Body of pancreas (tissue), 4 donors: ENCODE results near the gene COMMD10. TPM values are rescaled to one million over a fixed set of nuclear protein-coding genes. Genes with fewer than 3 reads are reported as not detected.
A peak's percentile ranks its signal among the peaks of the same experiment; 100 is the strongest.

ENCODE experiments used
- ATAC-seq: fragments of 150-250 bp; one replicate; pipeline ENCODE4 v1.9.1; 2016
- DNase-seq, 4 donors: peaks; one replicate each; pipeline ENCODE4 v3.0.0-alpha.2; 2019
- H3K27ac ChIP-seq, 4 donors: fragments of 200-600 bp; sonication (generic); 1 replicate in 3 of 4; 2 replicates in 1 of 4; pipeline versions ENCODE4 v1.5.1 to v1.6.1; 2016 to 2019; ENCODE audit warnings: mild to moderate bottlenecking in 1 of 4, mixed read lengths in 1 of 4, moderate library complexity in 1 of 4
- H3K27me3 ChIP-seq, 2 donors: fragments of 200-600 bp; sonication (generic); one replicate each; pipeline ENCODE4 v1.6.0; 2016; ENCODE audit warnings: mild to moderate bottlenecking in 1 of 2
- H3K36me3 ChIP-seq, 2 donors: fragments of 200-600 bp; sonication (generic); replicated peaks in 1 of 2; 2 replicates each; pipeline ENCODE4 v1.5.1; 2016; ENCODE audit warnings: low read depth in 2 of 2; ENCODE audit not compliant: insufficient read depth in 1 of 2
- H3K4me1 ChIP-seq: fragments of 200-600 bp; sonication (generic); one replicate; pipeline ENCODE4 v1.6.0; 2016
- H3K4me3 ChIP-seq, 2 donors: fragments of 200-600 bp; sonication (generic); 1 replicate in 1 of 2; 2 replicates in 1 of 2; pipeline ENCODE4 v1.5.1; 2016 to 2019
- H3K9me3 ChIP-seq, 3 donors: fragments of 200-600 bp; sonication (generic); 1 replicate in 2 of 3; 2 replicates in 1 of 3; pipeline ENCODE4 v1.5.1; 2016
- POLR2A ChIP-seq, 3 donors: fragments of 450-650 bp; IDR thresholded peaks; one replicate each; pipeline ENCODE4 v1.6.1; 2016; ENCODE audit warnings: antibody characterized with exemption in 3 of 3, mild to moderate bottlenecking in 2 of 3
- WGBS, 2 donors: methylation state at CpG; one replicate each; pipeline ENCODE4 v1.1.5; 2017; 5-methylcytosine and 5-hydroxymethylcytosine counted together
- intact Hi-C: fragments of 100-400 bp; cut with DNase I; formaldehyde crosslinking; loops from one replicate; pipeline ENCODE4 v1.15.1; 2023
- total RNA-seq, 2 donors: library from RNA; depleted of rRNA; stranded (reverse); fragments of >200 nt; gene quantifications; one replicate each; pipeline ENCODE4 v1.1.0, GENCODE V29; 2016
- TF ChIP-seq, protein P1 (sequence below), 7 experiments: fragments of 450-650 bp in 4 of 7; fragments of 200-600 bp in 3 of 7; sonication (generic) in 3 of 7; IDR thresholded peaks; one replicate each; pipeline ENCODE4 v1.5.1; 2016 to 2019; ENCODE audit warnings: antibody characterized with exemption in 7 of 7

The COMMD10 gene
- total RNA-seq, 2 donors from 2014 or later: 26.5 to 27.0 TPM

DNA sequence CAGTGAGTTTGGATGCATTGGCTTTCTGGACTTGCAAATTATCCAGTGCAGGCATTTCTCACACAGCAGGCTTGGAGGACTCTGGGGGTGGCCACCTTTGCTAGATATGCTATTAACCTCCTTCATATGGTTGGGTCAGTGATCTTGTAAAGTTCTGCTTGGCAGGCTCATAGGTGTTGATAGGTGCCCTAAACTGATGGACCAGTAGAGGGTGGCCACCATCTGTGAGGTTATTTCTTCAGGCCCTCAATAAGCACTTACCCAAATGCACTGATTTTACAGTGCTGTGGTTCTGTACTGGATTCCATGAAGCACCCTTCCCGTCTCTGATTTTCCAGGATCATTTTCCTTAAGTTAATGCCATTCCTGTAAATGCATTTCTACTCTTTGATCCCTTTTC lies 216.3 kb downstream of the COMMD10 start:
- no peak for DNase-seq
- no peak for ATAC-seq
- H3K36me3 ChIP-seq: peaks cover 8 to 26% of the 10 kb centered on the region in 2 donors
- H3K4me3 ChIP-seq: no peak overlapping the region
- no peaks in the 10 kb centered on the region for H3K27me3 ChIP-seq
- H3K4me1 ChIP-seq: no peaks in the 10 kb centered on the region
- intact Hi-C loops: no loop called here
- TF ChIP-seq, protein P1, sequence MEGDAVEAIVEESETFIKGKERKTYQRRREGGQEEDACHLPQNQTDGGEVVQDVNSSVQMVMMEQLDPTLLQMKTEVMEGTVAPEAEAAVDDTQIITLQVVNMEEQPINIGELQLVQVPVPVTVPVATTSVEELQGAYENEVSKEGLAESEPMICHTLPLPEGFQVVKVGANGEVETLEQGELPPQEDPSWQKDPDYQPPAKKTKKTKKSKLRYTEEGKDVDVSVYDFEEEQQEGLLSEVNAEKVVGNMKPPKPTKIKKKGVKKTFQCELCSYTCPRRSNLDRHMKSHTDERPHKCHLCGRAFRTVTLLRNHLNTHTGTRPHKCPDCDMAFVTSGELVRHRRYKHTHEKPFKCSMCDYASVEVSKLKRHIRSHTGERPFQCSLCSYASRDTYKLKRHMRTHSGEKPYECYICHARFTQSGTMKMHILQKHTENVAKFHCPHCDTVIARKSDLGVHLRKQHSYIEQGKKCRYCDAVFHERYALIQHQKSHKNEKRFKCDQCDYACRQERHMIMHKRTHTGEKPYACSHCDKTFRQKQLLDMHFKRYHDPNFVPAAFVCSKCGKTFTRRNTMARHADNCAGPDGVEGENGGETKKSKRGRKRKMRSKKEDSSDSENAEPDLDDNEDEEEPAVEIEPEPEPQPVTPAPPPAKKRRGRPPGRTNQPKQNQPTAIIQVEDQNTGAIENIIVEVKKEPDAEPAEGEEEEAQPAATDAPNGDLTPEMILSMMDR (IDR thresholded peaks at IDR 0.05): no peak
- no peak for TF ChIP-seq POLR2A (IDR thresholded peaks at IDR 0.05)
- H3K9me3 ChIP-seq: peaks cover 0 to 9% (median 0%) of the 10 kb centered on the region in 3 donors
- H3K27ac ChIP-seq: no peak overlapping the region
- WGBS, 2 donors: 95 to 96% methylated on average over 1 of the region's 1 CpG

DNA sequence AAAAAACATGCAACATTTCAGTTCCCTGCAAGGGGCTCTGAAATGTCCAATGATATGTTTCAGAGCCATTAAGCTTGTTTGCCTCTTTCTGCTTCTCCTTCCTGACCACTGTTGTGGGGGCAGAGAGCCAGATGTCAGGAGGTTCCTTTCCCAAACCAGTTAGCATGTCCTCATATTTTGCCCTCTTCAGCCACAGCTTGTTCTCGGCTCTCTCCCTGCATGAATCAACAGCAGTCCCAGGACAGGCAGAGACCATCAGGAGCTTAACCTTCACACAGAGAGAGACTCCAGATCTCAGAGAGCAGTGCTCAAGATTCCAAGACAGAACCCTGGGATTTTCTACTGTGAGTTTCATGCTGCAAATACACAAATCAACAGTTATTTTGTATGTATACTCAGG lies 218.5 kb downstream of the COMMD10 start:
- WGBS, 2 donors: 83 to 93% methylated on average over 1 of the region's 1 CpG
- Histone ChIP-seq H3K36me3 (peaks cover 8 to 21% of the 10 kb centered on the region in 2 donors), H3K4me3 (no peak overlapping the region), H3K27ac (no peak overlapping the region), H3K27me3 (no peaks in the 10 kb centered on the region), H3K9me3 (peaks cover 0 to 2% (median 0%) of the 10 kb centered on the region in 3 donors), H3K4me1 (no peaks in the 10 kb centered on the region)
- TF ChIP-seq, protein P1 (IDR thresholded peaks at IDR 0.05): no peak
- no peak for TF ChIP-seq POLR2A (IDR thresholded peaks at IDR 0.05)
- DNase-seq (peak in 1 of 4 donors; percentile 5), ATAC-seq (no peak)
- intact Hi-C loops: no loop called here

DNA sequence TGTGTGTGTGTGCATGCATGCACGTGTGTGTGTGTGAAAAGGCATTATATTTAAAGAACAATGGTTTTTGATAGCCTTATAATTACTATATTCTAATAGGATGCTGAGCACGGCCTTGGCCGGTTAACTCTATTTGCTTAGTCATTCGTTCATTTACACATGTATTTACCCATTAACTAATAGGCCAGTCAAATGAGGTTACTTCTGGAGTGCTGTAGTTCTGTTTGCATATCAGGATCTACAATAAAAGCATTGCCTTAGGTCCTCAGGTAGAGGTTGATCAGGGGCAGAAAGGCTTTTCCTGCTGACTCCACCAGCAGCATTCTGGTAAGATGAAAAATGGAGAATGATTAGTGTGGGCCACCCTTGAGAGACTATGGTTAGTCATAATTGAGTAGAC lies 219.0 kb downstream of the COMMD10 start:
- no peak overlapping the region for H3K27ac ChIP-seq
- no peak for TF ChIP-seq POLR2A (IDR thresholded peaks at IDR 0.05)
- 52 to 61% methylated on average over 4 of the region's 4 CpGs for WGBS, 2 donors
- ATAC-seq: no peak
- H3K4me1 ChIP-seq: no peaks in the 10 kb centered on the region
- H3K4me3 ChIP-seq: no peak overlapping the region
- no peaks in the 10 kb centered on the region for H3K9me3 ChIP-seq
- intact Hi-C loops: no loop called here
- H3K36me3 ChIP-seq: peaks cover 5 to 18% of the 10 kb centered on the region in 2 donors
- H3K27me3 ChIP-seq: no peaks in the 10 kb centered on the region
- DNase-seq: no peak

DNA sequence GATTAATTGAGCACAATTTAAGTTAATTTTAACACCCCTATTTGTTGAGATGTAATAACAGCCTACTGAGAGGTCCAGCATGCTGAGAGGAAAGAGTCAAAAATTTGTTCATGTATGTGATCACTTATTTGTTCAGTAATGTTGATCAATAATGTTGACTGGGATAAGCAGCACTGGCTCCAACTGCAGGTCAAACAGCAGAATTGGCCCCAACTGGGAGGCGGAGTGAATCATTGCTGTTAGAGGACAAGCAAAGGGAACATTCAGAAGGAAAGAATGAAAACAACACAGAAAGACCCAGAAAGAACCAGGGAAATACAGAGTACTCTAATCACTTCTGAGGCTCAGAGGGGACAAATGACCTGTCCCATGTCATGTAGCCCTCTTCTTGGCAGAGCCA lies 221.1 kb downstream of the COMMD10 start:
- WGBS, 2 donors: 86 to 88% methylated on average over 1 of the region's 1 CpG
- ATAC-seq: no peak
- TF ChIP-seq, protein P1 (IDR thresholded peaks at IDR 0.05): no peak
- no peak for TF ChIP-seq POLR2A (IDR thresholded peaks at IDR 0.05)
- Histone ChIP-seq H3K4me1 (no peaks in the 10 kb centered on the region), H3K9me3 (peaks cover 0 to 6% (median 0%) of the 10 kb centered on the region in 3 donors), H3K27me3 (no peaks in the 10 kb centered on the region), H3K36me3 (peaks cover 5 to 18% of the 10 kb centered on the region in 2 donors), H3K27ac (no peak overlapping the region), H3K4me3 (no peak overlapping the region)
- intact Hi-C loops: no loop called here
- no peak for DNase-seq

DNA sequence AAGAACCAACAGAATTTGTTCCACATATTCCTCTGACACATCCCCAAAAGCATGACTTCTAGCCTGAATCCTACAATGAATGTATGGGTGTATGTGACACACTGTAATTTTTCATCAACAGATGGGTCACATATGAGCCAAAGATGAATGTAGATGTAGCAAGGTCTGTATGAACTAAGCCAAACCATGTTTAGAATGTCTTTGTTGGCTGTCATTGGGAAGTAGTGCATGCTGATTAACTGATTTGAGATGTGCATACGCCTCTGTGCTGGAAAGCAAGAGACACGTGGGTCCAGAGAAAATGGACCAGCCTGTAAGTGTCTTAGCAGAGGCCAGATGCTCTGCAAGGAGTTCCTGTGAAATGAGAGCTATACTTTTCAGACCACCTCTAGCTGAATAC lies 222.0 kb downstream of the COMMD10 start:
- Histone ChIP-seq H3K27me3 (no peaks in the 10 kb centered on the region), H3K36me3 (peaks cover 5 to 18% of the 10 kb centered on the region in 2 donors), H3K4me1 (no peaks in the 10 kb centered on the region), H3K4me3 (no peak overlapping the region), H3K27ac (no peak overlapping the region), H3K9me3 (peaks cover 0 to 6% (median 0%) of the 10 kb centered on the region in 3 donors)
- no peak for ATAC-seq
- DNase-seq: no peak
- intact Hi-C loops: no loop called here
- TF ChIP-seq POLR2A (IDR thresholded peaks at IDR 0.05): no peak
- TF ChIP-seq, protein P1 (IDR thresholded peaks at IDR 0.05): no peak
- WGBS, 2 donors: 95 to 96% methylated on average over 2 of the region's 2 CpGs
